Ishikawa (cell line): ENCODE measurements around the gene LEMD3.

ENCODE experiments used
- CEBPB ChIP-seq: IDR thresholded peaks from 2 replicates; pipeline ENCODE4 v1.6.1; 2012
- CREB1 ChIP-seq: IDR thresholded peaks from 2 replicates; pipeline ENCODE4 v1.6.1; 2012; ENCODE audit warnings: low read depth
- EGR1 ChIP-seq: IDR thresholded peaks from 2 replicates; pipeline ENCODE4 v1.6.1; 2012
- EP300 ChIP-seq: IDR thresholded peaks from 2 replicates; pipeline ENCODE4 v1.6.1; 2012; ENCODE audit warnings: borderline replicate concordance
- FOXM1 ChIP-seq: IDR thresholded peaks from 2 replicates; pipeline ENCODE4 v1.6.1; 2012; ENCODE audit warnings: low read depth, borderline replicate concordance
- MAX ChIP-seq: IDR thresholded peaks from 2 replicates; pipeline ENCODE4 v1.6.1; 2012
- NFIC ChIP-seq: IDR thresholded peaks from 2 replicates; pipeline ENCODE4 v1.6.1; 2012
- RAD21 ChIP-seq: IDR thresholded peaks from 2 replicates; pipeline ENCODE4 v1.6.1; 2012; ENCODE audit warnings: low read depth
- REST ChIP-seq: IDR thresholded peaks from 2 replicates; pipeline ENCODE4 v1.6.1; 2012; ENCODE audit warnings: low read depth, mild to moderate bottlenecking
- TAF1 ChIP-seq: IDR thresholded peaks from 2 replicates; pipeline ENCODE4 v1.6.1; 2012; ENCODE audit warnings: low read depth, mild to moderate bottlenecking
- TCF12 ChIP-seq: IDR thresholded peaks from 2 replicates; pipeline ENCODE4 v1.6.1; 2012; ENCODE audit warnings: low read depth
- TEAD4 ChIP-seq: IDR thresholded peaks from 2 replicates; pipeline ENCODE4 v1.6.1; 2012
- USF1 ChIP-seq: IDR thresholded peaks from 2 replicates; pipeline ENCODE4 v1.6.1; 2012
- YY1 ChIP-seq: IDR thresholded peaks from 2 replicates; pipeline ENCODE4 v1.6.1; 2012; ENCODE audit warnings: low read depth
- ZBTB7A ChIP-seq: IDR thresholded peaks from 2 replicates; pipeline ENCODE4 v1.6.1; 2012; ENCODE audit warnings: low read depth

Gene LEMD3

GRCh38 chr12:65140738-65141137 lies 28.6 kb upstream of the LEMD3 start:
- TF ChIP-seq ZBTB7A (no peak), CEBPB (no peak), EGR1 (no peak), REST (no peak), USF1 (no peak), TEAD4 (no peak), NFIC (no peak), TAF1 (no peak)

- no peak for TF ChIP-seq TEAD4
- no peak for TF ChIP-seq REST
- TF ChIP-seq YY1, result no peak
- no peak for TF ChIP-seq TAF1
- no peak for TF ChIP-seq ZBTB7A
- TF ChIP-seq CREB1, result no peak
- no peak for TF ChIP-seq FOXM1
- no peak for TF ChIP-seq MAX
- no peak for TF ChIP-seq CEBPB
- TF ChIP-seq EP300, result no peak
- TF ChIP-seq USF1, result no peak
Observed at GRCh38 chr12:65147312-65147905, 22.0 kb upstream of the LEMD3 start.

GRCh38 chr12:65152012-65152411 lies 17.4 kb upstream of the LEMD3 start:
- TF ChIP-seq TEAD4 (peak; percentile 42), EGR1 (no peak)

- TF ChIP-seq RAD21 (no peak), FOXM1 (no peak), CEBPB (no peak), TAF1 (no peak), NFIC (no peak), TCF12 (no peak), REST (no peak), EGR1 (no peak), EP300 (no peak), USF1 (no peak), ZBTB7A (no peak), YY1 (no peak), MAX (no peak), TEAD4 (no peak), CREB1 (no peak)
Observed at GRCh38 chr12:65152596-65152995, 16.8 kb upstream of the LEMD3 start.

GRCh38 chr12:65155784-65156183 lies 13.6 kb upstream of the LEMD3 start:
- no peak for TF ChIP-seq EGR1
- TF ChIP-seq EP300, result no peak
- TF ChIP-seq TEAD4, result no peak
- TF ChIP-seq NFIC, result no peak
- TF ChIP-seq YY1, result no peak
- TF ChIP-seq CREB1, result no peak
